Esophagus squamous epithelium (tissue), 5 donors: Measurements from ENCODE around the gene GPRIN2. TPM values are rescaled to one million over a fixed set of nuclear protein-coding genes. Genes with fewer than 3 reads are reported as not detected.
A peak's percentile ranks its signal among the peaks of the same experiment; 100 is the strongest.
"Not testable (repeated sequence)": the region's sequence is repeated elsewhere in the genome, so short reads cannot be mapped to it uniquely, and the experiment has no call there.

Experiments used
- DNase-seq: peaks from one replicate; lab custom pipeline; 2025; lab: John Stamatoyannopoulos, UW
- H3K27ac ChIP-seq, 4 donors: fragments of 200-600 bp; sonication (generic); one replicate each; pipeline ENCODE4 v1.5.1; 2016 to 2019; ENCODE audit warnings: mild to moderate bottlenecking in 1 of 4
- H3K27me3 ChIP-seq, 4 donors: fragments of 200-600 bp; sonication (generic); 1 replicate in 3 of 4; 2 replicates in 1 of 4; pipeline versions ENCODE4 v1.5.1 to v1.6.0; 2017 to 2021; ENCODE audit warnings: antibody characterized with exemption in 1 of 4
- H3K36me3 ChIP-seq, 3 donors: fragments of 200-600 bp; sonication (generic); one replicate each; pipeline ENCODE4 v1.5.1; 2016 to 2019
- H3K4me1 ChIP-seq, 3 donors: fragments of 200-600 bp; sonication (generic); one replicate each; pipeline ENCODE4 v1.5.1; 2017 to 2019
- H3K4me3 ChIP-seq, 4 donors: fragments of 200-600 bp; sonication (generic); 1 replicate in 3 of 4; 2 replicates in 1 of 4; pipeline ENCODE4 v1.5.1; 2016 to 2019; ENCODE audit warnings: mild to moderate bottlenecking in 2 of 4, moderate library complexity in 1 of 4
- H3K9me3 ChIP-seq, 3 donors: fragments of 200-600 bp; sonication (generic); one replicate each; pipeline ENCODE4 v1.5.1; 2016 to 2019
- CTCF ChIP-seq, 6 experiments: fragments of 450-650 bp in 4 of 6; fragments of 200-600 bp in 2 of 6; sonication (generic) in 2 of 6; IDR thresholded peaks; one replicate each; pipeline ENCODE4 v1.5.1; 2016 to 2019; ENCODE audit warnings: antibody characterized with exemption in 6 of 6, mild to moderate bottlenecking in 4 of 6, moderate library complexity in 4 of 6
- POLR2A ChIP-seq, 4 donors: fragments of 450-650 bp; IDR thresholded peaks; one replicate each; pipeline ENCODE4 v1.6.1; 2017; ENCODE audit warnings: antibody characterized with exemption in 4 of 4, mild to moderate bottlenecking in 4 of 4, moderate library complexity in 3 of 4
- WGBS, 2 donors: methylation state at CpG; one replicate each; pipeline ENCODE4 v1.1.5; 2018; 5-methylcytosine and 5-hydroxymethylcytosine counted together
- intact Hi-C: fragments of 100-400 bp; cut with DNase I; formaldehyde crosslinking; loops from one replicate; pipeline ENCODE4 v1.15.0; 2022
- total RNA-seq, 4 donors: library from RNA; depleted of rRNA; stranded (reverse); fragments of >200 nt; gene quantifications; one replicate each; pipeline ENCODE4 v1.1.0, GENCODE V29; 2016
- donor health status: DM: yes; HTN: yes; CAD: no.

The GPRIN2 gene
- total RNA-seq, 4 donors from 2014 or later = 7.6 to 8.3 (median 8.1) TPM

- H3K9me3 ChIP-seq, H3K4me3 ChIP-seq, H3K36me3 ChIP-seq, H3K27me3 ChIP-seq, DNase-seq, H3K4me1 ChIP-seq, intact Hi-C loops, H3K27ac ChIP-seq: not testable (repeated sequence)
- WGBS, 2 donors = 0 to 5% methylated on average over 3 to 4 of the region's 6 CpGs
- TF ChIP-seq CTCF (IDR thresholded peaks at IDR 0.05) = peak; percentile 47 to 85 (median 70)
These were observed 9.3 kb upstream of the GPRIN2 start for GRCh38 chr10:46565591-46566332.

- Histone ChIP-seq H3K27me3 (peaks cover 0 to 51% (median 5%) of the 10 kb centered on the region in 4 donors), H3K4me3 (no peak overlapping the region), H3K27ac (no peak overlapping the region), H3K36me3 (no peaks in the 10 kb centered on the region), H3K4me1 (peaks cover 3 to 12% (median 9%) of the 10 kb centered on the region in 3 donors), H3K9me3 (no peaks in the 10 kb centered on the region)
- TF ChIP-seq CTCF (IDR thresholded peaks at IDR 0.05) (no peak), POLR2A (IDR thresholded peaks at IDR 0.05) (no peak)
- intact Hi-C loops = no loop called here
- DNase-seq = no peak
- 40 to 67% methylated on average over 1 of the region's 1 CpG for WGBS, 2 donors
These were observed 4.5 kb upstream of the GPRIN2 start for GRCh38 chr10:46560952-46561351.

GRCh38 chr10:46560381-46560780, 3.9 kb upstream of the GPRIN2 start:
- no peaks in the 10 kb centered on the region for H3K9me3 ChIP-seq
- TF ChIP-seq CTCF (IDR thresholded peaks at IDR 0.05) = no peak
- TF ChIP-seq POLR2A (IDR thresholded peaks at IDR 0.05) = no peak
- no peak for DNase-seq
- H3K27ac ChIP-seq = no peak overlapping the region
- peaks cover 9 to 18% (median 15%) of the 10 kb centered on the region in 3 donors for H3K4me1 ChIP-seq
- WGBS, 2 donors = 65 to 80% methylated on average over 5 of the region's 5 CpGs
- H3K4me3 ChIP-seq = no peak overlapping the region
- intact Hi-C loops = no loop called here
- H3K27me3 ChIP-seq = peaks cover 0 to 57% (median 10%) of the 10 kb centered on the region in 4 donors
- no peaks in the 10 kb centered on the region for H3K36me3 ChIP-seq

- peaks cover 13 to 27% (median 17%) of the 10 kb centered on the region in 3 donors for H3K4me1 ChIP-seq
- no peak for DNase-seq
- no peak for TF ChIP-seq CTCF (IDR thresholded peaks at IDR 0.05)
- TF ChIP-seq POLR2A (IDR thresholded peaks at IDR 0.05) = no peak
- 86 to 90% methylated on average over 5 of the region's 5 CpGs for WGBS, 2 donors
- intact Hi-C loops = no loop called here
- no peaks in the 10 kb centered on the region for H3K36me3 ChIP-seq
- peaks cover 0 to 66% (median 10%) of the 10 kb centered on the region in 4 donors for H3K27me3 ChIP-seq
- no peak overlapping the region for H3K27ac ChIP-seq
- no peak overlapping the region for H3K4me3 ChIP-seq
- H3K9me3 ChIP-seq = no peaks in the 10 kb centered on the region
These were observed 2.8 kb upstream of the GPRIN2 start for GRCh38 chr10:46559231-46559671.

GRCh38 chr10:46558392-46559185, 2.1 kb upstream of the GPRIN2 start:
- 68 to 74% methylated on average over 9 of the region's 9 CpGs for WGBS, 2 donors
- TF ChIP-seq CTCF (IDR thresholded peaks at IDR 0.05) (no peak), POLR2A (IDR thresholded peaks at IDR 0.05) (no peak)
- H3K4me1 ChIP-seq = peaks cover 13 to 27% (median 17%) of the 10 kb centered on the region in 3 donors
- H3K27ac ChIP-seq = no peak overlapping the region
- intact Hi-C loops = no loop called here
- H3K9me3 ChIP-seq = no peaks in the 10 kb centered on the region
- peaks cover 0 to 5% (median 0%) of the 10 kb centered on the region in 3 donors for H3K36me3 ChIP-seq
- H3K4me3 ChIP-seq = no peak overlapping the region
- H3K27me3 ChIP-seq = peaks cover 0 to 72% (median 10%) of the 10 kb centered on the region in 4 donors
- DNase-seq = no peak
